ENCODE data around the gene ITGB5.

DNA sequence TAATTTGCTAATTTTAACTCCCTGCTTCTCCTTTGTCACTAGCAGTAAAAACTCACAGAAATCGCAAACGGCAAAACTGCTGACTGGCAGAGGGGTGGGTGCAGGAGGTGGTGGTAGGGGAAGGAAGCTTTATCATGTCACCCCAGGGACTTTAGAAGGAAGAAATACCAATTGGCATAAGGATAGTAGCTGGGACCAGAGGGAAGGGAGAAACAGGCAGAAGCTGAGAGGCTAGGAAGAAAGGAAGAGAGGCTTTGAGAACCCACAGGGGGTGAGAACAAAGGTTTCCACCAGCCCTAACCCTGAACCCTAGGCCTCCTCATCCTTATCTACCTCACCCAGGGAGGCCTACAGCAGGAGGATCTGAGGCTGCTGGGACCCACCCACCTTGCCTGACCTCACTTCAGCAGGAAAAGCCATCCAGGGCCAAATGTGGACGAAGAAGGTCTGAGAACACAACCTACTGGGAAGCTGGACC, 10.7 kb downstream of the ITGB5 start:
- TF ChIP-seq, protein P1, sequence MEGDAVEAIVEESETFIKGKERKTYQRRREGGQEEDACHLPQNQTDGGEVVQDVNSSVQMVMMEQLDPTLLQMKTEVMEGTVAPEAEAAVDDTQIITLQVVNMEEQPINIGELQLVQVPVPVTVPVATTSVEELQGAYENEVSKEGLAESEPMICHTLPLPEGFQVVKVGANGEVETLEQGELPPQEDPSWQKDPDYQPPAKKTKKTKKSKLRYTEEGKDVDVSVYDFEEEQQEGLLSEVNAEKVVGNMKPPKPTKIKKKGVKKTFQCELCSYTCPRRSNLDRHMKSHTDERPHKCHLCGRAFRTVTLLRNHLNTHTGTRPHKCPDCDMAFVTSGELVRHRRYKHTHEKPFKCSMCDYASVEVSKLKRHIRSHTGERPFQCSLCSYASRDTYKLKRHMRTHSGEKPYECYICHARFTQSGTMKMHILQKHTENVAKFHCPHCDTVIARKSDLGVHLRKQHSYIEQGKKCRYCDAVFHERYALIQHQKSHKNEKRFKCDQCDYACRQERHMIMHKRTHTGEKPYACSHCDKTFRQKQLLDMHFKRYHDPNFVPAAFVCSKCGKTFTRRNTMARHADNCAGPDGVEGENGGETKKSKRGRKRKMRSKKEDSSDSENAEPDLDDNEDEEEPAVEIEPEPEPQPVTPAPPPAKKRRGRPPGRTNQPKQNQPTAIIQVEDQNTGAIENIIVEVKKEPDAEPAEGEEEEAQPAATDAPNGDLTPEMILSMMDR (IDR thresholded peaks at IDR 0.05 in 2 of 3, conservative IDR thresholded peaks at IDR 0.05 in 1 of 3; ENCODE audit: borderline replicate concordance in 1 of 3, insufficient read depth in 1 of 3, low read depth in 2 of 3, low read length in 2 of 3): no peak
- TF ChIP-seq TCF7L2 (IDR thresholded peaks at IDR 0.05; ENCODE audit: borderline replicate concordance, extremely low read depth, insufficient read depth, insufficient read length) (peak; percentile 19), EZH2 (IDR thresholded peaks at IDR 0.05) (no peak), POLR2A (IDR thresholded peaks at IDR 0.05; ENCODE audit: borderline replicate concordance, extremely low read depth, insufficient read depth, insufficient read length) (no peak), FOSL1 (IDR thresholded peaks at IDR 0.05; ENCODE audit: low read depth) (no peak), POLR2AphosphoS5 (IDR thresholded peaks at IDR 0.05; ENCODE audit: low read depth, low read length) (no peak), EGR1 (IDR thresholded peaks at IDR 0.05; ENCODE audit: low read depth) (no peak), RAD21 (IDR thresholded peaks at IDR 0.05; ENCODE audit: low read depth) (no peak), SP1 (IDR thresholded peaks at IDR 0.05; ENCODE audit: low read depth) (no peak)
- TF ChIP-seq, protein P2, sequence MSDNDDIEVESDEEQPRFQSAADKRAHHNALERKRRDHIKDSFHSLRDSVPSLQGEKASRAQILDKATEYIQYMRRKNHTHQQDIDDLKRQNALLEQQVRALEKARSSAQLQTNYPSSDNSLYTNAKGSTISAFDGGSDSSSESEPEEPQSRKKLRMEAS (IDR thresholded peaks at IDR 0.05): no peak
- TF ChIP-seq, protein P3, sequence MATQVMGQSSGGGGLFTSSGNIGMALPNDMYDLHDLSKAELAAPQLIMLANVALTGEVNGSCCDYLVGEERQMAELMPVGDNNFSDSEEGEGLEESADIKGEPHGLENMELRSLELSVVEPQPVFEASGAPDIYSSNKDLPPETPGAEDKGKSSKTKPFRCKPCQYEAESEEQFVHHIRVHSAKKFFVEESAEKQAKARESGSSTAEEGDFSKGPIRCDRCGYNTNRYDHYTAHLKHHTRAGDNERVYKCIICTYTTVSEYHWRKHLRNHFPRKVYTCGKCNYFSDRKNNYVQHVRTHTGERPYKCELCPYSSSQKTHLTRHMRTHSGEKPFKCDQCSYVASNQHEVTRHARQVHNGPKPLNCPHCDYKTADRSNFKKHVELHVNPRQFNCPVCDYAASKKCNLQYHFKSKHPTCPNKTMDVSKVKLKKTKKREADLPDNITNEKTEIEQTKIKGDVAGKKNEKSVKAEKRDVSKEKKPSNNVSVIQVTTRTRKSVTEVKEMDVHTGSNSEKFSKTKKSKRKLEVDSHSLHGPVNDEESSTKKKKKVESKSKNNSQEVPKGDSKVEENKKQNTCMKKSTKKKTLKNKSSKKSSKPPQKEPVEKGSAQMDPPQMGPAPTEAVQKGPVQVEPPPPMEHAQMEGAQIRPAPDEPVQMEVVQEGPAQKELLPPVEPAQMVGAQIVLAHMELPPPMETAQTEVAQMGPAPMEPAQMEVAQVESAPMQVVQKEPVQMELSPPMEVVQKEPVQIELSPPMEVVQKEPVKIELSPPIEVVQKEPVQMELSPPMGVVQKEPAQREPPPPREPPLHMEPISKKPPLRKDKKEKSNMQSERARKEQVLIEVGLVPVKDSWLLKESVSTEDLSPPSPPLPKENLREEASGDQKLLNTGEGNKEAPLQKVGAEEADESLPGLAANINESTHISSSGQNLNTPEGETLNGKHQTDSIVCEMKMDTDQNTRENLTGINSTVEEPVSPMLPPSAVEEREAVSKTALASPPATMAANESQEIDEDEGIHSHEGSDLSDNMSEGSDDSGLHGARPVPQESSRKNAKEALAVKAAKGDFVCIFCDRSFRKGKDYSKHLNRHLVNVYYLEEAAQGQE (IDR thresholded peaks at IDR 0.05; ENCODE audit: low read depth): no peak
